SK-N-SH treated with all-trans-retinoic acid at 6 μM for 48 hours (cell line): Measurements from ENCODE around the gene ISLR.

Experiments
- ATAC-seq: fragments of 200-7000 bp; cut with Tn5 transposase; 3 replicates; pipeline ENCODE4 v1.9.1; 2020; ENCODE audit warnings: mild to moderate bottlenecking, moderate library complexity
- ARNTL ChIP-seq: fragments of 450-650 bp; formaldehyde crosslinking; IDR thresholded peaks from 2 replicates; pipeline ENCODE4 v1.5.0; 2020; ENCODE audit warnings: low read depth, mild to moderate bottlenecking, moderate library complexity, borderline replicate concordance
- BACH2 ChIP-seq: fragments of 250-450 bp; sonication (Bioruptor Pico); IDR thresholded peaks from 2 replicates; pipeline ENCODE4 v1.9.0; 2021; ENCODE audit warnings: mild to moderate bottlenecking, borderline replicate concordance
- CSDC2 ChIP-seq: fragments of 250-450 bp; sonication (Bioruptor Pico); IDR thresholded peaks from 2 replicates; pipeline ENCODE4 v1.5.0; 2020; ENCODE audit warnings: mild to moderate bottlenecking, moderate library complexity
- ESRRG ChIP-seq: fragments of 250-450 bp; sonication (Bioruptor Pico); IDR thresholded peaks from 2 replicates; pipeline ENCODE4 v1.6.1; 2021; ENCODE audit warnings: mild to moderate bottlenecking
- GLIS3 ChIP-seq: fragments of 250-450 bp; sonication (Bioruptor Pico); IDR thresholded peaks from 2 replicates; pipeline ENCODE4 v1.5.0; 2020; ENCODE audit warnings: mild to moderate bottlenecking, moderate library complexity
- ISL1 ChIP-seq: fragments of 250-450 bp; sonication (Bioruptor Pico); IDR thresholded peaks from 2 replicates; pipeline ENCODE4 v2.1.2; 2022; ENCODE audit warnings: mild to moderate bottlenecking, moderate library complexity
- OSR1 ChIP-seq: fragments of 250-450 bp; sonication (Bioruptor Pico); IDR thresholded peaks from 2 replicates; pipeline ENCODE4 v1.8.0; 2022; ENCODE audit warnings: moderate library complexity, mild to moderate bottlenecking, inconsistent platforms
- PPARA ChIP-seq: fragments of 250-450 bp; sonication (Bioruptor Pico); IDR thresholded peaks from 2 replicates; pipeline ENCODE4 v1.5.0; 2020; ENCODE audit warnings: mild to moderate bottlenecking, borderline replicate concordance
- RARB ChIP-seq: fragments of 250-450 bp; sonication (Bioruptor Pico); IDR thresholded peaks from 2 replicates; pipeline ENCODE4 v1.8.0; 2021; ENCODE audit warnings: mild to moderate bottlenecking, moderate library complexity
- SNAI2 ChIP-seq: fragments of 250-450 bp; sonication (Bioruptor Pico); IDR thresholded peaks from 2 replicates; pipeline ENCODE4 v1.5.0; 2020; ENCODE audit warnings: mild to moderate bottlenecking, moderate library complexity
- TCF4 ChIP-seq: fragments of 250-450 bp; sonication (Bioruptor Pico); IDR thresholded peaks from 2 replicates; pipeline ENCODE4 v1.8.0; 2021; ENCODE audit warnings: mild to moderate bottlenecking, moderate library complexity, borderline replicate concordance
- TOX ChIP-seq: fragments of 250-450 bp; sonication (Bioruptor Pico); IDR thresholded peaks from 2 replicates; pipeline ENCODE4 v1.8.0; 2021; ENCODE audit warnings: mild to moderate bottlenecking, moderate library complexity, borderline replicate concordance
- ZC3H10 ChIP-seq: fragments of 250-450 bp; sonication (Bioruptor Pico); IDR thresholded peaks from 2 replicates; pipeline ENCODE4 v1.5.1; 2021; ENCODE audit warnings: mild to moderate bottlenecking, moderate library complexity
- ZFP3 ChIP-seq: fragments of 250-450 bp; sonication (Bioruptor Pico); IDR thresholded peaks from 2 replicates; pipeline ENCODE4 v1.5.0; 2020; ENCODE audit warnings: mild to moderate bottlenecking, moderate library complexity
- ZFP30 ChIP-seq: fragments of 450-650 bp; formaldehyde crosslinking; IDR thresholded peaks from 2 replicates; pipeline ENCODE4 v1.5.0; 2022; ENCODE audit warnings: mild to moderate bottlenecking, moderate library complexity
- ZNF565 ChIP-seq: fragments of 450-650 bp; formaldehyde crosslinking; conservative IDR thresholded peaks from 2 replicates; pipeline ENCODE4 v1.5.0; 2020; ENCODE audit warnings: low read depth, mild to moderate bottlenecking, moderate library complexity
- ZNF70 ChIP-seq: fragments of 450-650 bp; formaldehyde crosslinking; IDR thresholded peaks from 2 replicates; pipeline ENCODE4 v1.5.0; 2020; ENCODE audit warnings: mild to moderate bottlenecking, moderate library complexity
- ZNF8 ChIP-seq: fragments of 450-650 bp; formaldehyde crosslinking; IDR thresholded peaks from 2 replicates; pipeline ENCODE4 v1.5.0; 2020; ENCODE audit warnings: mild to moderate bottlenecking, moderate library complexity
- TF ChIP-seq, protein P1 (sequence below): fragments of 250-450 bp; sonication (Bioruptor Pico); IDR thresholded peaks from 2 replicates; pipeline ENCODE4 v1.8.0; 2021; ENCODE audit warnings: low read depth, mild to moderate bottlenecking, moderate library complexity, borderline replicate concordance
- TF ChIP-seq, protein P2 (sequence below): fragments of 250-450 bp; sonication (Bioruptor Pico); IDR thresholded peaks from 2 replicates; pipeline ENCODE4 v1.5.1; 2020; ENCODE audit warnings: low read depth, mild to moderate bottlenecking, moderate library complexity
- TF ChIP-seq, protein P3 (sequence below): fragments of 250-450 bp; sonication (Bioruptor Pico); IDR thresholded peaks from 2 replicates; pipeline ENCODE4 v1.8.0; 2020; ENCODE audit warnings: mild to moderate bottlenecking, moderate library complexity, borderline replicate concordance
- TF ChIP-seq, protein P4 (sequence below): fragments of 250-450 bp; sonication (Bioruptor Pico); IDR thresholded peaks from 2 replicates; pipeline ENCODE4 v1.5.0; 2020; ENCODE audit warnings: mild to moderate bottlenecking, moderate library complexity

ISLR gene

DNA sequence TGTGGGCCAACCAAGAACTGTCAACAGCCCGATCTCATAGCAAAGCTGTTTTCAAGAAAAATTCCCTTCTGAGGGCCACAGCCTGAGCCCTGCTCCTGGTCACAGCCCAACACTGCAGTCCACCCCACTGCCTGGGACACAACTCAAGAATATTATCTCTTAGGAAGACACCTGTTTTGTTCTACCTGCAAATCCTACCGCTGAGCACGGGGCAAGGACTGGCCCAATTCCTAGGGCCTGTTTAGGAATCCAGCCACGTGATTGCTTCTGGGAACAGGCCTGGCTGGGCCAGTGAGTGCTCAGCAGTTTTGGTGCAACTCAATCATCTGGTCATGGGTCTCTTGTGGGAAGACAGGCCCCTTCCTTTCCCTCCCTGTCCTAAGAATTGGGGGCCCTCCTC is 34.9 kb upstream of the ISLR start (continued):
- no peak for TF ChIP-seq ZNF70

DNA sequence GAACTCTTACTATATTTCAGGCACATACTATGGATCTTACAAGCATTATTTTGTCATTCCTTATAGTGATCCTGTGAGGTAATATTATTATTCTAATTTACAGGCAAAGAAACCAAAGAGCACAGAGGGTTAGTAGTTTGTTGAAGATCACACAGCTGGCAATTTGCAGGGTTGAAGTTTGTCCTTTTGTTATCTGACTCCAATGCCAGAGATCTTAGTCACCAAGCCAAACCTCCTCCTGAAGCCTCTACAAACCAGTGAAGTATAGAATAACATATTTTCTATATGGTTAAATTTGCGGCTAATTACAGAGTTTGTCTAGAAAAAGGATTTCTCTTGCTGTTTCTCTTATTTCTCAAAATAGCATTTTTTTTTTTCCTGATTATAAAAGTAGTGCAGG is 31.9 kb upstream of the ISLR start:
- TF ChIP-seq ESRRG (CRISPR knock-in tag) (no peak), RARB (CRISPR knock-in tag) (no peak), TCF4 (CRISPR knock-in tag) (no peak), PPARA (CRISPR knock-in tag) (no peak)
- TF ChIP-seq, protein P1, sequence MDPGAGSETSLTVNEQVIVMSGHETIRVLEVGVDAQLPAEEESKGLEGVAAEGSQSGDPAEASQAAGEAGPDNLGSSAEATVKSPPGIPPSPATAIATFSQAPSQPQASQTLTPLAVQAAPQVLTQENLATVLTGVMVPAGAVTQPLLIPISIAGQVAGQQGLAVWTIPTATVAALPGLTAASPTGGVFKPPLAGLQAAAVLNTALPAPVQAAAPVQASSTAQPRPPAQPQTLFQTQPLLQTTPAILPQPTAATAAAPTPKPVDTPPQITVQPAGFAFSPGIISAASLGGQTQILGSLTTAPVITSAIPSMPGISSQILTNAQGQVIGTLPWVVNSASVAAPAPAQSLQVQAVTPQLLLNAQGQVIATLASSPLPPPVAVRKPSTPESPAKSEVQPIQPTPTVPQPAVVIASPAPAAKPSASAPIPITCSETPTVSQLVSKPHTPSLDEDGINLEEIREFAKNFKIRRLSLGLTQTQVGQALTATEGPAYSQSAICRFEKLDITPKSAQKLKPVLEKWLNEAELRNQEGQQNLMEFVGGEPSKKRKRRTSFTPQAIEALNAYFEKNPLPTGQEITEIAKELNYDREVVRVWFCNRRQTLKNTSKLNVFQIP (CRISPR knock-in tag): no peak
- no peak for ATAC-seq

DNA sequence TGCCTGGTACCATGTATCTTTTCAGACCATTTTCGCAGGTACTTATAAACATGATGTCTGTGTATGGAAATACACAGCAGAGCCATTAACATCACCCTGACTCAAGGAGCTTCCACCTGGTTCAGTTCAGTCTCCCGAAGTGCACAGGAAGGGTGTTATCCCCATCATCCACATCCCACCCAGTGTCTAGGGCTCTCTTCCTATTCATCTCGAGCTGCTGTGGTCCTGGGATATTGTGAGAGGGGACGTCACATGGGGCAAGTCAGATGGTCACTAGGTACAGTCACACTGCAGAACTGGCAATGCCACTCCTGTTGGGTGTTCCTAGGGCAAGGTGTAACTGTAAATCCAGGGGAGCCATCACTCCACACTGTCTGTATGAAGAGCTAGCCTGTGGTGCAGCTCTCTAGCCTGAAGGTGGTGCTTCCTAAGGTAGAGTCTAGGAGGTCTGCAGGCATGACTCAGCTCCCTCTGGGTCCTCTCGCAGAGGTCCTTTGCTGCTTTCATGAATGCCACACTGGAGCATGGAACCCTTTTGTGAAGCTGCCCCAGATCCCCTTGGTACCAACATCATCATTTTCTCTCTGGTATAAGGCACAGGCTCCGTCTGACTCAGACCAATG is 29.2 kb upstream of the ISLR start:
- TF ChIP-seq TCF4 (CRISPR knock-in tag): no peak
- TF ChIP-seq GLIS3: no peak
- TF ChIP-seq ZFP3: no peak
- no peak for TF ChIP-seq RARB (CRISPR knock-in tag)
- no peak for TF ChIP-seq ZNF565
- TF ChIP-seq OSR1: no peak
- no peak for TF ChIP-seq ZFP30 (CRISPR knock-in tag)
- TF ChIP-seq CSDC2 (CRISPR knock-in tag): no peak
- no peak for TF ChIP-seq TOX (CRISPR knock-in tag)
- no peak for TF ChIP-seq ISL1
- TF ChIP-seq ZNF70: no peak
- no peak for TF ChIP-seq ZNF8 (CRISPR knock-in tag)
- TF ChIP-seq, protein P2, sequence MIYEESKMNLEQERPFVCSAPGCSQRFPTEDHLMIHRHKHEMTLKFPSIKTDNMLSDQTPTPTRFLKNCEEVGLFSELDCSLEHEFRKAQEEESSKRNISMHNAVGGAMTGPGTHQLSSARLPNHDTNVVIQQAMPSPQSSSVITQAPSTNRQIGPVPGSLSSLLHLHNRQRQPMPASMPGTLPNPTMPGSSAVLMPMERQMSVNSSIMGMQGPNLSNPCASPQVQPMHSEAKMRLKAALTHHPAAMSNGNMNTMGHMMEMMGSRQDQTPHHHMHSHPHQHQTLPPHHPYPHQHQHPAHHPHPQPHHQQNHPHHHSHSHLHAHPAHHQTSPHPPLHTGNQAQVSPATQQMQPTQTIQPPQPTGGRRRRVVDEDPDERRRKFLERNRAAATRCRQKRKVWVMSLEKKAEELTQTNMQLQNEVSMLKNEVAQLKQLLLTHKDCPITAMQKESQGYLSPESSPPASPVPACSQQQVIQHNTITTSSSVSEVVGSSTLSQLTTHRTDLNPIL (CRISPR knock-in tag): no peak
- TF ChIP-seq, protein P3, sequence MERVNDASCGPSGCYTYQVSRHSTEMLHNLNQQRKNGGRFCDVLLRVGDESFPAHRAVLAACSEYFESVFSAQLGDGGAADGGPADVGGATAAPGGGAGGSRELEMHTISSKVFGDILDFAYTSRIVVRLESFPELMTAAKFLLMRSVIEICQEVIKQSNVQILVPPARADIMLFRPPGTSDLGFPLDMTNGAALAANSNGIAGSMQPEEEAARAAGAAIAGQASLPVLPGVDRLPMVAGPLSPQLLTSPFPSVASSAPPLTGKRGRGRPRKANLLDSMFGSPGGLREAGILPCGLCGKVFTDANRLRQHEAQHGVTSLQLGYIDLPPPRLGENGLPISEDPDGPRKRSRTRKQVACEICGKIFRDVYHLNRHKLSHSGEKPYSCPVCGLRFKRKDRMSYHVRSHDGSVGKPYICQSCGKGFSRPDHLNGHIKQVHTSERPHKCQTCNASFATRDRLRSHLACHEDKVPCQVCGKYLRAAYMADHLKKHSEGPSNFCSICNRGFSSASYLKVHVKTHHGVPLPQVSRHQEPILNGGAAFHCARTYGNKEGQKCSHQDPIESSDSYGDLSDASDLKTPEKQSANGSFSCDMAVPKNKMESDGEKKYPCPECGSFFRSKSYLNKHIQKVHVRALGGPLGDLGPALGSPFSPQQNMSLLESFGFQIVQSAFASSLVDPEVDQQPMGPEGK (CRISPR knock-in tag): no peak
- TF ChIP-seq ARNTL (CRISPR knock-in tag): no peak
- TF ChIP-seq PPARA (CRISPR knock-in tag): no peak
- no peak for TF ChIP-seq BACH2 (CRISPR knock-in tag)
- TF ChIP-seq, protein P1 (CRISPR knock-in tag): no peak
- ATAC-seq: 0 out of 3 replicates have a peak, but pooled peaks have one; percentile 26

DNA sequence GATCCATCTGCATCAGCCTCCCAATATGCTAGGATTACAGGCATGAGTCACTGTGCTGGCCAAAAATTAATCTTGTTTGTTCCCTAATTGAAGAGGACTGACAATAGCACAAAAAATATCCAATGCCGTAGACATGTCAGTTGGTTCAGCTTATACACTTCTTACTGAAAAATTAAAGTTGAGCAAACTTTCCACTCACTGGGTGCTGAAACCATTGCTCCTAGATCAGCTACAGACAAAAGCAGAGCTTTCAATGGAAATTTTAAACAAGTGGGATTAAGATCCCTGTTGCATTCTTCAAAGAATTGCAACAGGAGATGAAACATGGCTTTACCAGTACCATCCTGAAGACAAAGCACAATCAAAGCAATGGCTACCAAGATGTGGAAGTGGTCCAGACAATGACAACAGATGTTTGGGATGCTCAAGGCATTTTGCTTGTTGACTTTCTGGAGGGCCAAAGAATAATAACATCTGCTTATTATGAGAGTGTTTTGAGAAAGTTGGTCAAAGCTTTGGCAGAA is 27.2 kb upstream of the ISLR start:
- ATAC-seq: no peak
- no peak for TF ChIP-seq TCF4 (CRISPR knock-in tag)
- no peak for TF ChIP-seq SNAI2
- TF ChIP-seq ZNF70: no peak
- TF ChIP-seq GLIS3: no peak
- no peak for TF ChIP-seq ZC3H10 (CRISPR knock-in tag)
- TF ChIP-seq, protein P4, sequence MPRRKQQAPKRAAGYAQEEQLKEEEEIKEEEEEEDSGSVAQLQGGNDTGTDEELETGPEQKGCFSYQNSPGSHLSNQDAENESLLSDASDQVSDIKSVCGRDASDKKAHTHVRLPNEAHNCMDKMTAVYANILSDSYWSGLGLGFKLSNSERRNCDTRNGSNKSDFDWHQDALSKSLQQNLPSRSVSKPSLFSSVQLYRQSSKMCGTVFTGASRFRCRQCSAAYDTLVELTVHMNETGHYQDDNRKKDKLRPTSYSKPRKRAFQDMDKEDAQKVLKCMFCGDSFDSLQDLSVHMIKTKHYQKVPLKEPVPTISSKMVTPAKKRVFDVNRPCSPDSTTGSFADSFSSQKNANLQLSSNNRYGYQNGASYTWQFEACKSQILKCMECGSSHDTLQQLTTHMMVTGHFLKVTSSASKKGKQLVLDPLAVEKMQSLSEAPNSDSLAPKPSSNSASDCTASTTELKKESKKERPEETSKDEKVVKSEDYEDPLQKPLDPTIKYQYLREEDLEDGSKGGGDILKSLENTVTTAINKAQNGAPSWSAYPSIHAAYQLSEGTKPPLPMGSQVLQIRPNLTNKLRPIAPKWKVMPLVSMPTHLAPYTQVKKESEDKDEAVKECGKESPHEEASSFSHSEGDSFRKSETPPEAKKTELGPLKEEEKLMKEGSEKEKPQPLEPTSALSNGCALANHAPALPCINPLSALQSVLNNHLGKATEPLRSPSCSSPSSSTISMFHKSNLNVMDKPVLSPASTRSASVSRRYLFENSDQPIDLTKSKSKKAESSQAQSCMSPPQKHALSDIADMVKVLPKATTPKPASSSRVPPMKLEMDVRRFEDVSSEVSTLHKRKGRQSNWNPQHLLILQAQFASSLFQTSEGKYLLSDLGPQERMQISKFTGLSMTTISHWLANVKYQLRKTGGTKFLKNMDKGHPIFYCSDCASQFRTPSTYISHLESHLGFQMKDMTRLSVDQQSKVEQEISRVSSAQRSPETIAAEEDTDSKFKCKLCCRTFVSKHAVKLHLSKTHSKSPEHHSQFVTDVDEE (CRISPR knock-in tag): no peak
- no peak for TF ChIP-seq PPARA (CRISPR knock-in tag)
- TF ChIP-seq, protein P3 (CRISPR knock-in tag): no peak
- TF ChIP-seq OSR1: no peak
- TF ChIP-seq, protein P1 (CRISPR knock-in tag): no peak
- no peak for TF ChIP-seq ZFP3
